Aorta (tissue), 5 donors: ENCODE results near the gene RSRC1. TPM values are rescaled to one million over a fixed set of nuclear protein-coding genes. Genes with fewer than 3 reads are reported as not detected.

Experiments
- ATAC-seq: fragments of 200-7000 bp; cut with Tn5 transposase; one replicate; pipeline ENCODE4 v1.9.1; 2022; ENCODE audit warnings: moderate library complexity; ENCODE audit not compliant: low FRiP score
- DNase-seq, 2 donors: peaks; one replicate each; pipeline ENCODE4 v3.0.0-alpha.2; 2020
- H3K27ac ChIP-seq, 2 donors: one replicate each; pipeline ENCODE4 v1.5.1; 2013; ENCODE audit warnings: low read length in 2 of 2, mild to moderate bottlenecking in 2 of 2, moderate library complexity in 2 of 2, control low read depth in 1 of 2, inconsistent platforms in 1 of 2, low read depth in 1 of 2
- H3K27me3 ChIP-seq, 2 donors: one replicate each; pipeline ENCODE4 v1.6.1; 2013; ENCODE audit warnings: control low read depth in 1 of 2, low read length in 1 of 2, mild to moderate bottlenecking in 1 of 2, moderate library complexity in 1 of 2; ENCODE audit not compliant: insufficient read depth in 2 of 2, control insufficient read depth in 1 of 2
- H3K36me3 ChIP-seq, 2 donors: one replicate each; pipeline ENCODE4 v1.6.1; 2013; ENCODE audit warnings: control low read depth in 1 of 2, low read length in 1 of 2, mild to moderate bottlenecking in 1 of 2; ENCODE audit not compliant: insufficient read depth in 2 of 2, control insufficient read depth in 1 of 2
- H3K4me1 ChIP-seq, 2 donors: one replicate each; pipeline ENCODE4 v1.6.1; 2013; ENCODE audit warnings: low read length in 2 of 2, control low read depth in 1 of 2, mild to moderate bottlenecking in 1 of 2, moderate library complexity in 1 of 2; ENCODE audit not compliant: insufficient read depth in 2 of 2, control insufficient read depth in 1 of 2
- H3K4me3 ChIP-seq, 2 donors: one replicate each; pipeline ENCODE4 v1.5.1; 2013; ENCODE audit warnings: low read length in 2 of 2, control low read depth in 1 of 2, mild to moderate bottlenecking in 1 of 2
- H3K9me3 ChIP-seq: one replicate; pipeline ENCODE4 v1.6.1; 2013; ENCODE audit warnings: mild to moderate bottlenecking, low read length; ENCODE audit not compliant: control insufficient read depth
- WGBS, 2 donors: extraction: QIAGEN DNeasy Blood & Tissue Kit; methylation state at CpG; one replicate each; pipeline ENCODE4 v1.1.7; 2013; 5-methylcytosine and 5-hydroxymethylcytosine counted together
- intact Hi-C, 2 donors: fragments of 100-400 bp; cut with DNase I; formaldehyde crosslinking; loops; one replicate each; pipeline versions ENCODE4 v1.14.2 to v1.15.0; 2022
- polyA plus RNA-seq, 2 donors: library from polyadenylated mRNA; stranded (reverse); fragments of 200-250 nt; gene quantifications; one replicate each; pipeline ENCODE4 v1.2.3, GENCODE V29; 2013
- total RNA-seq, 2 donors: library from RNA; stranded (reverse); fragmentation: NEBNext Ultra II Directional; extraction: Animal tissue kit (Norgen Biotek cat#: 25700); gene quantifications; one replicate each; pipeline ENCODE4 v1.2.1, GENCODE V29; 2021
- donor health status: healthy with polysubstance abuse.
- donor health status: Bipolar disorder and iron deficiency.
- donor health status: DM: no; HTN: no; CAD: no.
- donor health status: DM: no; HTN: no; CAD: no.
- donor health status: DM: yes; HTN: yes; CAD: no.

RSRC1 gene
- total and polyA plus RNA-seq, 4 donors: 17.3 to 39.4 (median 28.4) TPM

GRCh38 chr3:158568784-158569183, 458.9 kb downstream of the RSRC1 start:
- no peak for ATAC-seq
- WGBS, 2 donors: 79 to 80% methylated on average over 3 of the region's 3 CpGs
- H3K36me3 ChIP-seq: no peaks in the 10 kb centered on the region
- no peak for DNase-seq
- H3K4me3 ChIP-seq: no peak overlapping the region
- no peaks in the 10 kb centered on the region for H3K27me3 ChIP-seq
- intact Hi-C loops: no loop called here
- H3K9me3 ChIP-seq: no peaks in the 10 kb centered on the region
- H3K27ac ChIP-seq: no peak overlapping the region
- H3K4me1 ChIP-seq: no peaks in the 10 kb centered on the region

DNA sequence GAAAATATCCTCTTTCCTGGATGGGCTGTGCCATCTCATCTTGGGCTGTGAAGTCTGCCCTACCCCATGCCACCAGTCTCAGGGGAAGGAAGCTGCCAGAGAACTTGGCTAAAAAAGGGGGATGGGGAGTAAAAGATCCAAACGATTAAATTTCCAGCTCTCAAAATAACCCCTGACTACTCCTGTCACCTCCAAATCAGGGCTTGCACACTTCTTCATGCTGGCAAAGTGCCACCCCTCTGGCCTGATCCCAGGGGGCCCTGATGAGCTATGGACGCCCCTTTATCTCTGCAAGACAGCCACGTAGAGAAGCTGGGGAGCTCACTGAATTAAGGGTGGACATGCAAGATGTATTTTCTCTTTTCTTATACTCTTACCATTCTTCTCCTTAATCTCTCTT, 459.9 kb downstream of the RSRC1 start:
- intact Hi-C loops: no loop called here
- no peaks in the 10 kb centered on the region for H3K36me3 ChIP-seq
- H3K4me3 ChIP-seq: no peak overlapping the region
- H3K9me3 ChIP-seq: no peaks in the 10 kb centered on the region
- no peaks in the 10 kb centered on the region for H3K27me3 ChIP-seq
- DNase-seq: no peak
- 36 to 37% methylated on average over 3 of the region's 3 CpGs for WGBS, 2 donors
- H3K4me1 ChIP-seq: no peaks in the 10 kb centered on the region
- no peak overlapping the region for H3K27ac ChIP-seq
- no peak for ATAC-seq

DNA sequence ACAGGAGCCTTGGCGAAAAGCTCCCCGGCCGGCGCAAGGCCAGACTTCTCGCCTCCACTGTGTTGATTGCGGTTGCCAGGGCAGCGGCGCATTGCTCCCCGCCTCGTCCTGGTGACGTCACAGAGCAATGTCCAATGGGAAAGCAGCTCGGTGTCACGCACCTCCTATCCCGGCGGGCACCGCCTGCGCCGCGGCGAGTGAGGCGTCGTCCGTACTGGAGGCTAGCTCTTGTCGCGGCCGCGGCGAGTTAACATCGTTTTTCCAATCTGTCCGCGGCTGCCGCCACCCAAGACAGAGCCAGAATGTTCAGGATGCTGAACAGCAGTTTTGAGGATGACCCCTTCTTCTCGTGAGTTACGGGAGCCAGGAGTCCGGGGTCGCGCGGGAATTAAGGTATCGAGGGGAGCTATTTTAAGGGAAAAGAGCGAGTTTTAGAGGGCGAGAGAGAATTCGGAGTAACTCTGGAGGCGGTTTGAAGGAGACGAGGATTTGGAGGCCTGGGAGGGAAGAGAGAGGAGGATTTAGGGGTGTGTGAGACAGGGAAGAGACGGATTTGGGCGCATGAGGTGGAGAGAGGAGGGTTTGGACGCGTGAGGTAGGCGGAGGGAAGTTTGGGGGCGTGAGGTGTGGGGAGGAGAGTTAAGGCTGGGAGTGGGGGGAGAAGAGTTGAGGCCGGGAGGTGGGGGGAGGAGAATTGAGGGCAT, 461.3 kb downstream of the RSRC1 start, which contains the start of gene MLF1:
Gene MLF1 (plus strand): TSS at position 196 of the 704 bp plus-strand sequence. CDS start 107 bp downstream, at position 303.
- ATAC-seq (peak; percentile 99), DNase-seq (peak; percentile 98 to 99)
- Histone ChIP-seq H3K9me3 (no peaks in the 10 kb centered on the region), H3K27me3 (no peaks in the 10 kb centered on the region), H3K27ac (no peak within 1 kb of the TSS), H3K36me3 (no peaks in the 10 kb centered on the region), H3K4me3 (peak within 1 kb of the TSS in 1 of 2 donors; percentile 77), H3K4me1 (no peaks in the 10 kb centered on the region)
- intact Hi-C loops: no loop called here
- 1% methylated on average over 51 of the region's 51 CpGs for WGBS, 2 donors

DNA sequence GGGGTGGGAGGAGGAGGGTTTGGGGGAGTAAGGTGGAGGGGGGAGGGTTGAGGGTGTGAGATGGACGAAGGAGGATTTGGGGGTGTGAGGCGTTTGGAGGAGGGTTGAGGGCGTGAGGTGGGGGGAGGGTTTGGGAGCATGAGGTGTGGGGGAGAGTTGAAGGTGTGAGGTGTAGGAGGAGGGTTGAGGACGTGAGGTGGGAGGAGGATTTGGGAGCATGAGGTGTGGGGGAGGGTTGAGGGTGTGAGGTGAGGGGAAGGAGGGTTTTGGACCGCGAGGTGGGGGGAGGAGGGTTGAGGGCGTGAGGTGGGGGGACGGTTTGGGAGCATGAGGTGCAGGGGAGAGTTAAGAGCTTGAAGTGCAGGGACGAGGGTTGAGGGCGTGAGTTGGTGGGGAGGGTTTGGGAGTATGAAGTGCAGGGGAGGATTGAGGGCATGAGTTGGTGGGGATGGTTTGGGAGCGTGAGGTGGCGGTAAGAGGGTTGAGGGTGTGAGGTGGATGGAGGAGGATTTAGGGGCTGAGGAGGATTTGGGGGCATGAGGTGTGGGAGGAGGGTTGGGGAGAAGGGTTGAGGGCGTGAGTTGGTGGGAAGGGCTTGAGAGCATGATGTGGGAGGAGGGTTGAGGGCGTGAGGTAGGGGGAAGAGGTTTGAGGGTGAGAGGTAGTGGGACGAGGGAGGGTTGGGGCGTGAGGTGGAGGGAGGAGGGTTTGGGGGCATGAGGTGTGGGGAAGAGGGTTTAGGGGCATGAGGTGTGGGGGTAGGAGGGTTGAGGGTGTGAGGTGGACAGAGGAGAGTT, 462.3 kb downstream of the RSRC1 start:
- intact Hi-C loops: no loop called here

GRCh38 chr3:158572766-158573060, 462.8 kb downstream of the RSRC1 start:
- Histone ChIP-seq H3K4me3 (no peak overlapping the region), H3K9me3 (no peaks in the 10 kb centered on the region), H3K36me3 (no peaks in the 10 kb centered on the region), H3K27ac (no peak overlapping the region), H3K4me1 (no peaks in the 10 kb centered on the region), H3K27me3 (no peaks in the 10 kb centered on the region)
- ATAC-seq (no peak), DNase-seq (no peak)
- intact Hi-C loops: no loop called here
- WGBS, 2 donors: 85 to 92% methylated on average over 7 to 8 of the region's 8 CpGs

More for the DNA sequence above, 462.3 kb downstream of the RSRC1 start:
- Histone ChIP-seq H3K4me3 (no peak overlapping the region), H3K9me3 (no peaks in the 10 kb centered on the region), H3K36me3 (no peaks in the 10 kb centered on the region), H3K27me3 (no peaks in the 10 kb centered on the region), H3K4me1 (no peaks in the 10 kb centered on the region), H3K27ac (no peak overlapping the region)
- 93 to 96% methylated on average over 15 to 16 of the region's 16 CpGs for WGBS, 2 donors
- DNase-seq: no peak
- ATAC-seq: no peak

- Histone ChIP-seq H3K27me3 (no peaks in the 10 kb centered on the region), H3K9me3 (no peaks in the 10 kb centered on the region), H3K27ac (no peak overlapping the region), H3K36me3 (no peaks in the 10 kb centered on the region), H3K4me3 (no peak overlapping the region), H3K4me1 (no peaks in the 10 kb centered on the region)
- intact Hi-C loops: no loop called here
- 88 to 90% methylated on average over 7 of the region's 7 CpGs for WGBS, 2 donors
- no peak for ATAC-seq
- DNase-seq: no peak
Observed at GRCh38 chr3:158573714-158574113, 463.8 kb downstream of the RSRC1 start.

- H3K4me3 ChIP-seq: no peak overlapping the region
Observed at GRCh38 chr3:158574646-158575045, 464.8 kb downstream of the RSRC1 start.

GRCh38 chr3:158590223-158590622, 480.3 kb downstream of the RSRC1 start:
- no peaks in the 10 kb centered on the region for H3K27me3 ChIP-seq
- DNase-seq (no peak), ATAC-seq (no peak)
- no peak overlapping the region for H3K4me3 ChIP-seq
- no peaks in the 10 kb centered on the region for H3K36me3 ChIP-seq
- H3K4me1 ChIP-seq: peaks cover 0 to 1% of the 10 kb centered on the region in 2 donors
- intact Hi-C loops: no loop called here
- H3K9me3 ChIP-seq: no peaks in the 10 kb centered on the region
- H3K27ac ChIP-seq: no peak overlapping the region

More at GRCh38 chr3:158574646-158575045, 464.8 kb downstream of the RSRC1 start:
- no peak for DNase-seq
- intact Hi-C loops: no loop called here
- H3K4me1 ChIP-seq: no peaks in the 10 kb centered on the region
- no peaks in the 10 kb centered on the region for H3K36me3 ChIP-seq
- H3K9me3 ChIP-seq: no peaks in the 10 kb centered on the region
- H3K27me3 ChIP-seq: no peaks in the 10 kb centered on the region
- WGBS, 2 donors: 79 to 80% methylated on average over 1 of the region's 1 CpG
- no peak overlapping the region for H3K27ac ChIP-seq
- no peak for ATAC-seq
